ENCODE results near the gene LPAR2. TPM values are rescaled to one million over a fixed set of nuclear protein-coding genes. Genes with fewer than 3 reads are reported as not detected.

Gene LPAR2
- total RNA-seq, 1 experiment from 2014 or later, result 27.3 TPM

DNA sequence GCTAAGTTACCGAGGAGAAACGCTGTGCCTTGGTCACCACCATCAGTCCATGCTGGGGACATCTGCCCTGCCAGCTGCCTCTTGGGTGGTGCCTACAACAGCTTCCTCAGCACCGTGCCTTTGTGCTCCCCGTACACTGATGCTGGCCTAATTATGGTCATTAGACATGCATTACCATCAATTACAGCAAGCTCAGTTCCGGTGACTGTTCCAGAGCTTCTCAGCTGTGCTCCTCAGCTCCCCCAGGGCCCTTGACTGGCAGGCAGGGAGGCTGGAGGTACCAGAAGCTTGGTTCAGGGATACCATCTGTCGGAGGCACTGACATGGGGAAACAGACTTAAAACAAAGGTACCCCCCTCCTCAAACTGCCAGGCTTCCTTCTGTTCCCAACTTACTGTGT is 49.8 kb downstream of the LPAR2 start:
- CTCF ChIA-PET, result no interaction called here
- H3K27ac Mint-ChIP-seq (ENCODE audit: unreplicated experiment), result no peak overlapping the region
- TF ChIP-seq, protein P1, sequence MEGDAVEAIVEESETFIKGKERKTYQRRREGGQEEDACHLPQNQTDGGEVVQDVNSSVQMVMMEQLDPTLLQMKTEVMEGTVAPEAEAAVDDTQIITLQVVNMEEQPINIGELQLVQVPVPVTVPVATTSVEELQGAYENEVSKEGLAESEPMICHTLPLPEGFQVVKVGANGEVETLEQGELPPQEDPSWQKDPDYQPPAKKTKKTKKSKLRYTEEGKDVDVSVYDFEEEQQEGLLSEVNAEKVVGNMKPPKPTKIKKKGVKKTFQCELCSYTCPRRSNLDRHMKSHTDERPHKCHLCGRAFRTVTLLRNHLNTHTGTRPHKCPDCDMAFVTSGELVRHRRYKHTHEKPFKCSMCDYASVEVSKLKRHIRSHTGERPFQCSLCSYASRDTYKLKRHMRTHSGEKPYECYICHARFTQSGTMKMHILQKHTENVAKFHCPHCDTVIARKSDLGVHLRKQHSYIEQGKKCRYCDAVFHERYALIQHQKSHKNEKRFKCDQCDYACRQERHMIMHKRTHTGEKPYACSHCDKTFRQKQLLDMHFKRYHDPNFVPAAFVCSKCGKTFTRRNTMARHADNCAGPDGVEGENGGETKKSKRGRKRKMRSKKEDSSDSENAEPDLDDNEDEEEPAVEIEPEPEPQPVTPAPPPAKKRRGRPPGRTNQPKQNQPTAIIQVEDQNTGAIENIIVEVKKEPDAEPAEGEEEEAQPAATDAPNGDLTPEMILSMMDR (IDR thresholded peaks at IDR 0.05; ENCODE audit: unreplicated experiment), result no peak

DNA sequence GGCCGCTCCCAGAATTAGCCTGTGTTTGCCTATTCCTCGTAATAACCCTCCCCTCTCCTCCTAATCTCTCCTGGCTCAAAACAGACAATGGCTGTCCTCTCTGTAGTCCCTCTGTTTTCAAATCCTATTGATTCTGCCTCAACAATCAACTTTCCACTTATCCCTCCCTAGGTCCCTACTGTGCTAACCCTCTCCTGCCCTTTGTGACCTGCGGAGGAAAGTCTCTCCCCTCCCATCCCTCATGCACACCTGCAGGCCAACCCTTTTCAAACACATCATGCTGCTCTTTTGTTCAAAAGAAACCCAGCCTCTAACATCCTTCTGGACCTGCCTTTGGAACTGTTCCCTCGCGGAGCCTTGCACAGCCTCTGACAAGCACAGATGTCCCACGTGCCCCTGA is 52.6 kb downstream of the LPAR2 start:
- Mint-ChIP-seq H3K4me1 (ENCODE audit: low read depth, unreplicated experiment) (no peaks in the 10 kb centered on the region), H3K36me3 (ENCODE audit: insufficient read depth, unreplicated experiment) (no peaks in the 10 kb centered on the region), H3K27ac (ENCODE audit: unreplicated experiment) (no peak overlapping the region), H3K9me3 (ENCODE audit: low read depth, unreplicated experiment) (no peaks in the 10 kb centered on the region), H3K4me3 (ENCODE audit: low read depth, unreplicated experiment) (no peak overlapping the region), H3K27me3 (ENCODE audit: unreplicated experiment) (no peaks in the 10 kb centered on the region)
- BruUV-seq (replicated peaks), result no TSS peak
- TF ChIP-seq, protein P1 (IDR thresholded peaks at IDR 0.05; ENCODE audit: unreplicated experiment), result no peak
- CTCF ChIA-PET, result no interaction called here
- intact Hi-C loops (cut with micrococcal nuclease; ENCODE audit: unreplicated experiment), result no loop called here
- no peak for DNase-seq

More for the DNA sequence above, 49.8 kb downstream of the LPAR2 start:
- Mint-ChIP-seq H3K4me1 (ENCODE audit: low read depth, unreplicated experiment) (no peaks in the 10 kb centered on the region), H3K27me3 (ENCODE audit: unreplicated experiment) (no peaks in the 10 kb centered on the region), H3K36me3 (ENCODE audit: insufficient read depth, unreplicated experiment) (no peaks in the 10 kb centered on the region), H3K4me3 (ENCODE audit: low read depth, unreplicated experiment) (no peak overlapping the region), H3K9me3 (ENCODE audit: low read depth, unreplicated experiment) (no peaks in the 10 kb centered on the region)
- DNase-seq, result no peak
- no TSS peak for BruUV-seq (replicated peaks)
- intact Hi-C loops (cut with micrococcal nuclease; ENCODE audit: unreplicated experiment), result no loop called here

Other genes with a start within 250 kb of the LPAR2 start
- gene GATAD2A, start 222.5 kb downstream of the LPAR2 start, total RNA-seq (2022), result 79.8 and 83.7 TPM in 2 replicates
- gene TSSK6, start 112.7 kb downstream of the LPAR2 start, total RNA-seq (2022), result 2.8 and 3.1 TPM in 2 replicates
- 191 and 193 TPM in 2 replicates for gene NDUFA13, start 112.0 kb downstream of the LPAR2 start, total RNA-seq (2022)
- gene YJEFN3, start 99.3 kb downstream of the LPAR2 start, total RNA-seq (2022), result 10.4 and 12.9 TPM in 2 replicates
- 1.3 and 1.7 TPM in 2 replicates for gene CILP2, start 90.0 kb downstream of the LPAR2 start, total RNA-seq (2022)
- gene PBX4, start 9.5 kb downstream of the LPAR2 start, total RNA-seq (2022), result 5.1 and 6.0 TPM in 2 replicates
- gene GMIP, start 15.4 kb upstream of the LPAR2 start, total RNA-seq (2022), result 17.2 and 17.3 TPM in 2 replicates
- 60.2 and 65.4 TPM in 2 replicates for gene ATP13A1, start 35.5 kb upstream of the LPAR2 start, total RNA-seq (2022)
- gene ZNF101, start 40.6 kb upstream of the LPAR2 start, total RNA-seq (2022), result 8.3 and 10.2 TPM in 2 replicates
- gene ZNF14, start 104.9 kb upstream of the LPAR2 start, total RNA-seq (2022), result 2.8 and 3.1 TPM in 2 replicates
- gene ZNF506, start 193.5 kb upstream of the LPAR2 start, total RNA-seq (2022), result 14.9 and 16.4 TPM in 2 replicates
- gene ZNF253, start 237.7 kb upstream of the LPAR2 start, total RNA-seq (2022), result 5.0 and 6.6 TPM in 2 replicates